ENCODE data around the gene RWDD2A.

Gene RWDD2A

GRCh38 chr6:83198486-83199172 lies 5.5 kb downstream of the RWDD2A start:
- H3K4me3 ChIP-seq (replicated peaks; ENCODE audit: low read depth, low read length): no peak overlapping the region
- DNase-seq (ENCODE audit: extremely low read depth, low read depth): no peak
- no peak for TF ChIP-seq CTCF (IDR thresholded peaks at IDR 0.05; ENCODE audit: low read depth, low read length, missing control alignments)

GRCh38 chr6:83199173-83199862 lies 6.2 kb downstream of the RWDD2A start:
- TF ChIP-seq CTCF (IDR thresholded peaks at IDR 0.05; ENCODE audit: low read depth, low read length, missing control alignments): no peak
- no peak overlapping the region for H3K4me3 ChIP-seq (replicated peaks; ENCODE audit: low read depth, low read length)
- no peak for DNase-seq (ENCODE audit: extremely low read depth, low read depth)

- no peak overlapping the region for H3K4me3 ChIP-seq (replicated peaks; ENCODE audit: low read depth, low read length)
- TF ChIP-seq CTCF (IDR thresholded peaks at IDR 0.05; ENCODE audit: low read depth, low read length, missing control alignments): no peak
- peak; percentile 31 for DNase-seq (ENCODE audit: extremely low read depth, low read depth)
Observed at GRCh38 chr6:83199863-83200225, 6.7 kb downstream of the RWDD2A start.

- H3K4me3 ChIP-seq (replicated peaks; ENCODE audit: low read depth, low read length): no peak overlapping the region
- no peak for TF ChIP-seq CTCF (IDR thresholded peaks at IDR 0.05; ENCODE audit: low read depth, low read length, missing control alignments)
- DNase-seq (ENCODE audit: extremely low read depth, low read depth): no peak
Observed at GRCh38 chr6:83202031-83202430, 8.9 kb downstream of the RWDD2A start.

GRCh38 chr6:83215131-83216047 lies 22.2 kb downstream of the RWDD2A start:
- peak; percentile 52 for DNase-seq (ENCODE audit: extremely low read depth, low read depth)
- H3K4me3 ChIP-seq (replicated peaks; ENCODE audit: low read depth, low read length): no peak overlapping the region
- TF ChIP-seq CTCF (IDR thresholded peaks at IDR 0.05; ENCODE audit: low read depth, low read length, missing control alignments): peak; percentile 86

- H3K4me3 ChIP-seq (replicated peaks; ENCODE audit: low read depth, low read length): no peak overlapping the region
- TF ChIP-seq CTCF (IDR thresholded peaks at IDR 0.05; ENCODE audit: low read depth, low read length, missing control alignments): no peak
- DNase-seq (ENCODE audit: extremely low read depth, low read depth): no peak
Observed at GRCh38 chr6:83216806-83217205, 23.6 kb downstream of the RWDD2A start.
